22Rv1 (cell line): Measurements from ENCODE around the gene KAZN.

Experiments used
- H3K27ac ChIP-seq: fragments of 450-650 bp; 2 replicates; pipeline ENCODE4 v1.5.1; 2017
- ZFX ChIP-seq: fragments of 450-650 bp; IDR thresholded peaks from 2 replicates; pipeline ENCODE4 v1.6.1; 2017; ENCODE audit warnings: antibody characterized with exemption, borderline replicate concordance
- TF ChIP-seq, protein P1 (sequence below): fragments of 450-650 bp; IDR thresholded peaks from 2 replicates; pipeline ENCODE4 v1.5.1; 2017; ENCODE audit warnings: mild to moderate bottlenecking

Gene KAZN

DNA sequence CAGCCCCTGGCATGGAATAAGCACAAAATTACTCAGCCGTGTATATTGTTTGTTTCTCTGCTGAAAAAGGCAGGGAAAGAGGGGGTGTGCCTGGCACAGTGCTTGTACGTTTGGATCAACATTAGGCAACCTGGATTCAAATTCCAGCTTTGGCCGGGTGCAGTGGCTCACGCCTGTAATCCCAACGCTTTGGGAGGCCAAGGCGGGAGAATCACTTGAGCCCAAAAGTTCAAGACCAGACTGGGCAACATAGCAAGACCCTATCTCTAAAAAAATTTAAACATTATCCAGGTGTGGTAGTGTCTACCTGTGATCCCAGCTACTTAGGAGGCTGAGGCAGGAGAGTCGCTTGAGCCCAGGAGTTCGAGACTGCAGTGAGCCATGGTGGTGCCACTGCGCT, 402.2 kb downstream of the KAZN start:
- H3K27ac ChIP-seq = no peak overlapping the region
- no peak for TF ChIP-seq ZFX
- TF ChIP-seq, protein P1, sequence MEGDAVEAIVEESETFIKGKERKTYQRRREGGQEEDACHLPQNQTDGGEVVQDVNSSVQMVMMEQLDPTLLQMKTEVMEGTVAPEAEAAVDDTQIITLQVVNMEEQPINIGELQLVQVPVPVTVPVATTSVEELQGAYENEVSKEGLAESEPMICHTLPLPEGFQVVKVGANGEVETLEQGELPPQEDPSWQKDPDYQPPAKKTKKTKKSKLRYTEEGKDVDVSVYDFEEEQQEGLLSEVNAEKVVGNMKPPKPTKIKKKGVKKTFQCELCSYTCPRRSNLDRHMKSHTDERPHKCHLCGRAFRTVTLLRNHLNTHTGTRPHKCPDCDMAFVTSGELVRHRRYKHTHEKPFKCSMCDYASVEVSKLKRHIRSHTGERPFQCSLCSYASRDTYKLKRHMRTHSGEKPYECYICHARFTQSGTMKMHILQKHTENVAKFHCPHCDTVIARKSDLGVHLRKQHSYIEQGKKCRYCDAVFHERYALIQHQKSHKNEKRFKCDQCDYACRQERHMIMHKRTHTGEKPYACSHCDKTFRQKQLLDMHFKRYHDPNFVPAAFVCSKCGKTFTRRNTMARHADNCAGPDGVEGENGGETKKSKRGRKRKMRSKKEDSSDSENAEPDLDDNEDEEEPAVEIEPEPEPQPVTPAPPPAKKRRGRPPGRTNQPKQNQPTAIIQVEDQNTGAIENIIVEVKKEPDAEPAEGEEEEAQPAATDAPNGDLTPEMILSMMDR = no peak

DNA sequence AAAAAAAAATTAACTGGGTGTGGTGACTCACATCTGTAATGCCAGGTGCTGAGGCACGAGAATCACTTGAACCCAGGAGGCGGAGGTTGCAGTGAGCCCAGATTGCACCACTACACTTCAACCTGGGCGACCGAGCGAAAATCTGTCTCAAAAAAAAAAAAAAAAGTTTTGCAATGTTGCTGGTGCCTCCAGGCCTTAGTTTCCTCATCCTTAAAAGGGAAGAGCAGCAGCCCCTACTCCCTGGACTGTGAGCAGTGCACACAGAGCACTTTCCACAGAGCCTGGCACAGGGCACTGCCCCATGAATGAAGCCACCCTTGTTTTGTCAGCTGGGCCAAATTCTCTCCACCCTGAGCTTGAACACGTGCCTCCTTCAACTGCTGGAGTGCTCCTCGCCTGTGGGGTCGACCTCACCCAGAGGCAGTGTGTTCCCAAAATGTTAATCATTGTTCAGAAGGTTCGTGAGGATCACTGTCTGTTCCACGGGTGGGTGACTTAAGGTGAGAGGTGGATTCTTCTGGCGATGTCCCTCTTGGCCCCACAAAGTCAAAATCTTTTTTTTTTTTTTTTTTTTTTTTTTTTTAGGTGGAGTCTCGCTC, 402.9 kb downstream of the KAZN start:
- H3K27ac ChIP-seq = no peak overlapping the region
- TF ChIP-seq, protein P1 = no peak
- TF ChIP-seq ZFX = no peak

DNA sequence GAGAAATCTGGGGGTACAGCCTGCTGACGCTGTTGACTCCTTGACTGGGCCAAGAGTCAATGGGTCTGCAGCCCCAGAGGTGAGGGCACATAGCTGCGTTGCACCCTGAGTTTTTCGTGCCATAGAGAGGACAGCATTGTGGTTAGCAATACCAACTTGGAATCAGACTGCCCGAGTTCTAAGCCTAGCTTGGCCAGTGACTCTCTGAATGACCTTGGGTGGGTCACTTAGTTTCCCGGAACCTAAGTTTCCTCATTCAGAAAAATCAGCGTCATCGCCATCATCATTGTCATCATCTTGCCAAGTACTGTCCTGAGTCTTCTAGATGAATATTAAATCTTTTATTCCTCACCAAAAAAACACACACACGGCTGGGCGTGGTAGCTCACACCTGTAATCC, 403.8 kb downstream of the KAZN start:
- H3K27ac ChIP-seq = no peak overlapping the region
- TF ChIP-seq, protein P1 = no peak
- TF ChIP-seq ZFX = no peak

DNA sequence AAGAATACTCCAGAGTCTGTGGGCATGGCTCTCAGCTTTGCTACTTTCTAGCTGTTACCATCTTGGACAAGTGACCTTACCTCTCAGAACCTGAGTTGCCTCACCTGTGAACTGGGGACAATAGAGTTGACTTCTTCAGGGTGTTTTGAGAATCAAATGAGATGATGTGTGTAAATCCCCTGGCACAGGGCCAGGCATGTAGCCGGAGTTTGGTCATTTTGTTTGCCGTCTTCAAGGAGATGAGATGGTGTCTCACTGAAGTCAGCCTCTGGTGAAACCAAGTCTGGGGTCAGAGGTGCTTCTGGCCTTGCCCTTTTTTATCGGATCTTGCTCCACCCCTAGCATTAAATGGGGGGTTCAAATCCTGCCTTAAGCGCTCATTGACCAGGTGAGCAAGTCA, 405.9 kb downstream of the KAZN start:
- H3K27ac ChIP-seq = no peak overlapping the region
- TF ChIP-seq ZFX = no peak
- TF ChIP-seq, protein P1 = no peak

DNA sequence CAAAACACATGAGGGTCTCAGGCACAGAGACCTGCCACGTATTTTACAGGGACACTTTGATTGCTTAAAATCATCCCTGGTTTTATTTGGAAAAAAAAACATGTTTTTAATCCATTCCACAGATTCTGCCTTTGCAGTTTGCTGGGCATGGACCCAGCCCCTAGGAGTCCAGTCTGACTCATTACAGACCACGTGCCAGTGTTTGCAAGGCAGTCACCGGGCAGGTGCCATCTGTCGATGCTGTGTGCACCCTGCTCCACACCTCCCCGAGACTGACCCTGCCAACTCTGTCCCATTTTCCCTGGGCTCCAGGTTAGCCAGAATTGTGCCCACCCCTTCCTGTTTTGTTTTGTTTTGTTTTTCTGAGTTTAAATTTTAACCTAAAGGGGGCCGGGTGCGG, 406.6 kb downstream of the KAZN start:
- no peak overlapping the region for H3K27ac ChIP-seq
- TF ChIP-seq, protein P1 = no peak
- no peak for TF ChIP-seq ZFX

DNA sequence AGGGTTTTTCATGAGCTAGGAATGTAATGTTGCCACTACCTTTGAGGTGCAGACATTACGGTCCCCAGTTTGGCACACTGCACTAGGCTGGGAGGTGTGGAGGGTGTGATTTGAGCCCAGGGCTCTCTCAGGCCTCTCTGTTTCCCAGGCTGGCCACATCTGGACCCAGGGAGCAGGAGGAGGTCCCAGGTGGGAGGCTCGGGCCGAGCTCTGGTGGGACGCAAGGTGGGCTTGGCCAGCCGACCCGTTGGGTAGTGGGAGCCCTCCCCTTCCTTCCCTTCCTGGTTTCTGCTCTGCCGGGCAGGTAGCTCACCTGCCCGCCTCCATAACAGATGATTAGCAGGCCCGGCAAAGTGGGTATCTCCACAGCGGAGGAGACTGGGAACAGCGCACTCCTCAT, 408.9 kb downstream of the KAZN start:
- H3K27ac ChIP-seq = no peak overlapping the region
- TF ChIP-seq, protein P1 = no peak
- TF ChIP-seq ZFX = no peak

DNA sequence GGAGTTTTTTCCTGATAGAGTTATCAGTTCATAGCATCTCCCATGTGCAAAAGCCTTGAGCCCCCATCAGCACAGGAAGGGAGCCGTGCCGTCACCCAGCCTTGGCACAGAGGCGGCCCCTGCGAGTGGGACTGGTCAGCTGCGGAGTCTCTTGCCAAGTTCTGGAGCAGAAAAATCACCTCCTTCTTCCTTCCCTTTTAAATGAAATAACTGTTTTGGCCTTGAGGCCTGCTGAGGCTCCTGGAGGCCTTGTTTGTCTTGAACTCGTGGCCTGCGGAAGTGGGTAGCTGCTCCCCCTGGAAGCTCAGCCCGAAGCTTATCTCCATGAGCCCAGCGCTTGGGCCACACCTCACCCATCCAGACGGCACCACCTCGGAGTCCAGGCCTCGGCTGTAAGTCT, 409.4 kb downstream of the KAZN start:
- TF ChIP-seq ZFX = no peak
- TF ChIP-seq, protein P1 = no peak
- no peak overlapping the region for H3K27ac ChIP-seq
